ENCODE data around the gene CDC20B. TPM values are rescaled to one million over a fixed set of nuclear protein-coding genes. Genes with fewer than 3 reads are reported as not detected.

The CDC20B gene
- total and polyA plus RNA-seq, 2 of the 8 experiments (the other 6 are each of a cell fraction or from before 2014, with no cell fraction given): 0.06 TPM; not detected in 1

GRCh38 chr5:55160493-55161209 lies 12.3 kb downstream of the CDC20B start (continued):
- peak; percentile 2 for TF ChIP-seq CHD7 (IDR thresholded peaks at IDR 0.05; ENCODE audit: insufficient replicate concordance, low read length)
- TF ChIP-seq POLR2AphosphoS5 (IDR thresholded peaks at IDR 0.05; ENCODE audit: low read depth, low read length): peak; percentile 37; the same call in 1 of the 2 replicates
- TF ChIP-seq HDAC6 (IDR thresholded peaks at IDR 0.05; ENCODE audit: low read depth, low read length): no peak

Measured in H1 (cell line).